ENCODE data around the gene PATE2.

- no peak for TF ChIP-seq PATZ1 (tag by site-specific recombination; IDR thresholded peaks at IDR 0.05)
- TF ChIP-seq SCRT2 (tag by site-specific recombination; IDR thresholded peaks at IDR 0.05): no peak
- TF ChIP-seq CTCF (tag by site-specific recombination; IDR thresholded peaks at IDR 0.05): no peak
- TF ChIP-seq ZNF777 (tag by site-specific recombination; IDR thresholded peaks at IDR 0.05; ENCODE audit: borderline replicate concordance): no peak
- TF ChIP-seq ZFP41 (tag by site-specific recombination; IDR thresholded peaks at IDR 0.05; ENCODE audit: borderline replicate concordance): no peak
- TF ChIP-seq ZNF362 (tag by site-specific recombination; IDR thresholded peaks at IDR 0.05): no peak
- no peak for TF ChIP-seq ZNF621 (tag by site-specific recombination; IDR thresholded peaks at IDR 0.05)
- no peak for TF ChIP-seq ZNF580 (tag by site-specific recombination; IDR thresholded peaks at IDR 0.05)
- no peak for TF ChIP-seq SP2 (tag by site-specific recombination; IDR thresholded peaks at IDR 0.05)
- no peak for TF ChIP-seq ZNF24 (tag by site-specific recombination; IDR thresholded peaks at IDR 0.05)
- no peak for TF ChIP-seq ZBTB21 (tag by site-specific recombination; IDR thresholded peaks at IDR 0.05)
These were observed 23.8 kb upstream of the PATE2 start for GRCh38 chr11:125802387-125802786.

Measured in HEK293 (cell line).